ENCODE measurements around the gene GGCX. TPM values are rescaled to one million over a fixed set of nuclear protein-coding genes. Genes with fewer than 3 reads are reported as not detected.
A peak's percentile ranks its signal among the peaks of the same experiment; 100 is the strongest.

Gene GGCX
- total and polyA plus RNA-seq, 9 of the 15 experiments (the other 6 are each of a cell fraction or from before 2014, with no cell fraction given) = 14.4 to 47.1 (median 28.1) TPM

- TF ChIP-seq ZNF239 (CRISPR knock-in tag; IDR thresholded peaks at IDR 0.05) = peak; percentile 34; the same call in 1 of the 2 replicates
- TF ChIP-seq ZBTB49 (CRISPR knock-in tag; IDR thresholded peaks at IDR 0.05; ENCODE audit: borderline replicate concordance) = no peak
- no peak for TF ChIP-seq ZBTB8A (IDR thresholded peaks at IDR 0.05; ENCODE audit: partially characterized antibody)
- TF ChIP-seq NR4A1 (CRISPR knock-in tag; IDR thresholded peaks at IDR 0.05) = no peak
- TF ChIP-seq NR4A1 (tag; IDR thresholded peaks at IDR 0.05) = peak; percentile 43; the same call in 1 of the 2 replicates
- TF ChIP-seq HDAC3 (IDR thresholded peaks at IDR 0.05; ENCODE audit: borderline replicate concordance, partially characterized antibody) = peak; percentile 77
- TF ChIP-seq GABPB1 (CRISPR knock-in tag; IDR thresholded peaks at IDR 0.05) = no peak
- TF ChIP-seq TAF7 (tag; IDR thresholded peaks at IDR 0.05) = no peak
- no peak for TF ChIP-seq AFF4 (CRISPR knock-in tag; IDR thresholded peaks at IDR 0.05)
- TF ChIP-seq ZNF76 (CRISPR knock-in tag; IDR thresholded peaks at IDR 0.05; ENCODE audit: borderline replicate concordance) = 0 out of 2 replicates have a peak, but pooled peaks have one; percentile 22
- no peak for TF ChIP-seq ZNF140 (CRISPR knock-in tag; IDR thresholded peaks at IDR 0.05)
- peak; percentile 88; the same call in 1 of the 2 replicates for TF ChIP-seq JUN (IDR thresholded peaks at IDR 0.05; ENCODE audit: borderline replicate concordance, low read depth, low read length)
- no peak for TF ChIP-seq JUN (CRISPR knock-in tag; IDR thresholded peaks at IDR 0.05; ENCODE audit: borderline replicate concordance)
- no peak for TF ChIP-seq HEY1 (CRISPR knock-in tag; IDR thresholded peaks at IDR 0.05; ENCODE audit: borderline replicate concordance)
- peak; percentile 91 for TF ChIP-seq SMARCC2 (IDR thresholded peaks at IDR 0.05; ENCODE audit: low read depth)
- peak; percentile 80 for TF ChIP-seq ELF1 (tag; IDR thresholded peaks at IDR 0.05)
- TF ChIP-seq PBX2 (CRISPR knock-in tag; IDR thresholded peaks at IDR 0.05; ENCODE audit: low read depth) = peak; percentile 53
- TF ChIP-seq PBX2 (tag; conservative IDR thresholded peaks at IDR 0.05; ENCODE audit: low read depth) = peak; percentile 91
- TF ChIP-seq NCOA1 (IDR thresholded peaks at IDR 0.05; ENCODE audit: low read depth) = peak; percentile 84; the same call in 1 of the 2 replicates
Observed at GRCh38 chr2:85584857-85585780, 23.8 kb upstream of the GGCX start (continued).

All from K562 (cell line).